Right lobe of liver (tissue), 4 donors: ENCODE data around the gene TECPR2.

Experiments used
- POLR2A ChIP-seq: fragments of 450-650 bp; IDR thresholded peaks from one replicate; pipeline ENCODE4 v1.6.1; 2017; ENCODE audit warnings: antibody characterized with exemption, mild to moderate bottlenecking
- TF ChIP-seq, protein P1 (sequence below), 4 donors: fragments of 200-600 bp in 3 of 4; fragments of 450-650 bp in 1 of 4; IDR thresholded peaks; one replicate each; pipeline versions ENCODE4 v1.5.1 to v1.8.0; 2016 to 2022; ENCODE audit warnings: antibody characterized with exemption in 4 of 4, mild to moderate bottlenecking in 2 of 4
- donor health status: DM: no; HTN: no; CAD: no.
- donor health status: DM: no; HTN: no; CAD: no.
- donor health status: DM: no; HTN: yes; CAD: no.

DNA sequence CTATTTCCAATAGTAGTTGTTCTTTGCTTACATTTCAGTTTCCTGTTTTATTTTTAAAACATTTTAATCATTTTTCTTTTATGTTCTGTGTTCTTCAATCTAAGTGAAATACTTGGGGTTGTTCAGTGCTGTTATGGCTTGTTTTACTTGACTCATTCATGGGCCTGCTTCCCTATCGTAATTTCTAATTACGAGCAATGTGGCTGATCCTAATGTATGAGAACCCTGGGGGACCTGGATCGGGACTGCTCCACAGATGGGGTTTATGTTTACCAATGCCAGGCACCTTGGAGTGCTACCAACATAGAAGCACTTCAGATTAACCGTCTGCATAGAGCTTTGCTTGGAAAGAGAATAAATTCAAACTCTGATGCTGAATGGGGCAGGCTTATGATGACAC lies 29.8 kb downstream of the TECPR2 start:
- TF ChIP-seq, protein P1, sequence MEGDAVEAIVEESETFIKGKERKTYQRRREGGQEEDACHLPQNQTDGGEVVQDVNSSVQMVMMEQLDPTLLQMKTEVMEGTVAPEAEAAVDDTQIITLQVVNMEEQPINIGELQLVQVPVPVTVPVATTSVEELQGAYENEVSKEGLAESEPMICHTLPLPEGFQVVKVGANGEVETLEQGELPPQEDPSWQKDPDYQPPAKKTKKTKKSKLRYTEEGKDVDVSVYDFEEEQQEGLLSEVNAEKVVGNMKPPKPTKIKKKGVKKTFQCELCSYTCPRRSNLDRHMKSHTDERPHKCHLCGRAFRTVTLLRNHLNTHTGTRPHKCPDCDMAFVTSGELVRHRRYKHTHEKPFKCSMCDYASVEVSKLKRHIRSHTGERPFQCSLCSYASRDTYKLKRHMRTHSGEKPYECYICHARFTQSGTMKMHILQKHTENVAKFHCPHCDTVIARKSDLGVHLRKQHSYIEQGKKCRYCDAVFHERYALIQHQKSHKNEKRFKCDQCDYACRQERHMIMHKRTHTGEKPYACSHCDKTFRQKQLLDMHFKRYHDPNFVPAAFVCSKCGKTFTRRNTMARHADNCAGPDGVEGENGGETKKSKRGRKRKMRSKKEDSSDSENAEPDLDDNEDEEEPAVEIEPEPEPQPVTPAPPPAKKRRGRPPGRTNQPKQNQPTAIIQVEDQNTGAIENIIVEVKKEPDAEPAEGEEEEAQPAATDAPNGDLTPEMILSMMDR (IDR thresholded peaks at IDR 0.05) = no peak
- no peak for TF ChIP-seq POLR2A
